GM12872 (cell line): Measurements from ENCODE around the gene SORCS3.

Experiments
- CTCF ChIP-seq: IDR thresholded peaks from 3 replicates; pipeline ENCODE4 v1.5.1; 2011; ENCODE audit warnings: low read depth, mild to moderate bottlenecking, low read length, moderate library complexity; ENCODE audit not compliant: insufficient read depth

Gene SORCS3

GRCh38 chr10:104899779-104900178, 258.7 kb downstream of the SORCS3 start:
- no peak for TF ChIP-seq CTCF

GRCh38 chr10:104903433-104903832, 262.3 kb downstream of the SORCS3 start:
- TF ChIP-seq CTCF = no peak

- TF ChIP-seq CTCF = no peak
These were observed 263.7 kb downstream of the SORCS3 start for GRCh38 chr10:104904753-104905323.

GRCh38 chr10:104906112-104906511, 265.0 kb downstream of the SORCS3 start:
- peak; percentile 19; the same call in 1 of the 3 replicates for TF ChIP-seq CTCF

GRCh38 chr10:104907521-104907920, 266.4 kb downstream of the SORCS3 start:
- TF ChIP-seq CTCF = no peak

- no peak for TF ChIP-seq CTCF
These were observed 267.5 kb downstream of the SORCS3 start for GRCh38 chr10:104908581-104908980.

- no peak for TF ChIP-seq CTCF
These were observed 269.6 kb downstream of the SORCS3 start for GRCh38 chr10:104910712-104911111.
